ENCODE data around the gene HEATR1.

The HEATR1 gene

DNA sequence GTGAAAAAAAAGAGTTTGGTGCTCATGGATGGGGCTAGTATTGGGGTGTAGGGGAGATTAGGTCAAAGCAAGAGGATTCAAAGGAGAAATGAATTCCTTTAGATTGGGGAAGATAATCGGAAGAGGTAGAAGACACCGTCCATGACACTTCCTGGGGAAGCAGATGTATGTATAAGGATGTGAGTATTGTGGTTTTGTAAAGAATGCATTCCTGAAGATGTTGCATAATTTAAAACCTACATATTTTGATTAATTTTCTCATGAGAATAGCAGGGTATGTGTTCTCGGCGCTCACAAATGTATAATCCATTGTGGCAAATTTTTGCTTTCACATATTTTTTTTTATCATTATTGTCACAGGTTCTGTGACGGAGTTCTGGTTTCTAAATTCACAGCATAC, 86.0 kb downstream of the HEATR1 start:
- no peak for TF ChIP-seq FOXP2 (optimal IDR thresholded peaks at IDR 0.05; ENCODE audit: borderline replicate concordance, extremely low read depth, extremely low read length, insufficient read depth)
- no peak for TF ChIP-seq TAF1 (IDR thresholded peaks at IDR 0.05; ENCODE audit: borderline replicate concordance, insufficient read depth, low read length)
- no peak for TF ChIP-seq SIN3A (IDR thresholded peaks at IDR 0.05; ENCODE audit: borderline replicate concordance, insufficient read depth, low read length)
- TF ChIP-seq POLR2AphosphoS5 (IDR thresholded peaks at IDR 0.05; ENCODE audit: low read depth, low read length) = no peak
- TF ChIP-seq, protein P1, sequence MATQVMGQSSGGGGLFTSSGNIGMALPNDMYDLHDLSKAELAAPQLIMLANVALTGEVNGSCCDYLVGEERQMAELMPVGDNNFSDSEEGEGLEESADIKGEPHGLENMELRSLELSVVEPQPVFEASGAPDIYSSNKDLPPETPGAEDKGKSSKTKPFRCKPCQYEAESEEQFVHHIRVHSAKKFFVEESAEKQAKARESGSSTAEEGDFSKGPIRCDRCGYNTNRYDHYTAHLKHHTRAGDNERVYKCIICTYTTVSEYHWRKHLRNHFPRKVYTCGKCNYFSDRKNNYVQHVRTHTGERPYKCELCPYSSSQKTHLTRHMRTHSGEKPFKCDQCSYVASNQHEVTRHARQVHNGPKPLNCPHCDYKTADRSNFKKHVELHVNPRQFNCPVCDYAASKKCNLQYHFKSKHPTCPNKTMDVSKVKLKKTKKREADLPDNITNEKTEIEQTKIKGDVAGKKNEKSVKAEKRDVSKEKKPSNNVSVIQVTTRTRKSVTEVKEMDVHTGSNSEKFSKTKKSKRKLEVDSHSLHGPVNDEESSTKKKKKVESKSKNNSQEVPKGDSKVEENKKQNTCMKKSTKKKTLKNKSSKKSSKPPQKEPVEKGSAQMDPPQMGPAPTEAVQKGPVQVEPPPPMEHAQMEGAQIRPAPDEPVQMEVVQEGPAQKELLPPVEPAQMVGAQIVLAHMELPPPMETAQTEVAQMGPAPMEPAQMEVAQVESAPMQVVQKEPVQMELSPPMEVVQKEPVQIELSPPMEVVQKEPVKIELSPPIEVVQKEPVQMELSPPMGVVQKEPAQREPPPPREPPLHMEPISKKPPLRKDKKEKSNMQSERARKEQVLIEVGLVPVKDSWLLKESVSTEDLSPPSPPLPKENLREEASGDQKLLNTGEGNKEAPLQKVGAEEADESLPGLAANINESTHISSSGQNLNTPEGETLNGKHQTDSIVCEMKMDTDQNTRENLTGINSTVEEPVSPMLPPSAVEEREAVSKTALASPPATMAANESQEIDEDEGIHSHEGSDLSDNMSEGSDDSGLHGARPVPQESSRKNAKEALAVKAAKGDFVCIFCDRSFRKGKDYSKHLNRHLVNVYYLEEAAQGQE (IDR thresholded peaks at IDR 0.05; ENCODE audit: insufficient read depth in 1 of 2, low read depth in 2 of 2, low read length in 2 of 2) = no peak

DNA sequence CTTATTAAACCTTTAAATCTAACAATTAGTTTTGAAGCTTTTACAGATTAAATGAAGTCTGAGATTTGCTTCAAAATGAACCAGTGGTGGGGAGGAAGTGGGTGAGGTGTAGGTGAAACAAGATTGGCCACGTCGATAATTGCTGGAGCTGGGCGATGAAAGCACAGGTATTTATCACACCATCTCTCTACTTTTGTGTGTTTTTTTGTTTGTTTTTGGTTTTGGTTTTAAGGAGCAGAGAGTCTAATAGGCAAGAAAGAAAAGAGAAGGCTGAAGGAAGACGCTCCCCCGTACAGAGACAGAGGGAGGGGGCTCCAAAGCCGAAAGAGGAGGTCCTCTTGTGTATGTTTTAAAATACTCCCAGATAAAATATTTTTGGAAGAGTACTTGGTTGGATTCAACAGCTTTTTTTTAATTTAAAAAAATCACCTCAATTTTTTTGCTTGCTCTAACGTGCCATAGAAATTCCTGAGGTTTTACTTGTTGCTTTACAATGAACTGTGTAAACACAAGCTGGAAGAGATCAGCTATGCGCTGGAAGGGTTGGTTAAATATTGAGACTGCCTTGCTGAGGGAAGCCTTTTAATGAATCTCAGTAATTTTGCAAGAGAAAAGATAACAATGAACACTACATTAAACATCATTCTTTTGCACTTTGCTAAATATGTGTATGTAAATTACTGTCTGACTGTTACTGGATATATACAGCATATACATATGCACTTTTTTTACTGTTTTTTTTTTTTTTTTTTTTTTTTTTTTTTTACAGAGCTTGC, 87.2 kb downstream of the HEATR1 start:
- TF ChIP-seq SIN3A (IDR thresholded peaks at IDR 0.05; ENCODE audit: borderline replicate concordance, insufficient read depth, low read length) = no peak
- no peak for TF ChIP-seq POLR2AphosphoS5 (IDR thresholded peaks at IDR 0.05; ENCODE audit: low read depth, low read length)
- TF ChIP-seq, protein P1 (IDR thresholded peaks at IDR 0.05; ENCODE audit: insufficient read depth in 1 of 2, low read depth in 2 of 2, low read length in 2 of 2) = no peak
- no peak for TF ChIP-seq TAF1 (IDR thresholded peaks at IDR 0.05; ENCODE audit: borderline replicate concordance, insufficient read depth, low read length)
- TF ChIP-seq FOXP2 (optimal IDR thresholded peaks at IDR 0.05; ENCODE audit: borderline replicate concordance, extremely low read depth, extremely low read length, insufficient read depth) = no peak

DNA sequence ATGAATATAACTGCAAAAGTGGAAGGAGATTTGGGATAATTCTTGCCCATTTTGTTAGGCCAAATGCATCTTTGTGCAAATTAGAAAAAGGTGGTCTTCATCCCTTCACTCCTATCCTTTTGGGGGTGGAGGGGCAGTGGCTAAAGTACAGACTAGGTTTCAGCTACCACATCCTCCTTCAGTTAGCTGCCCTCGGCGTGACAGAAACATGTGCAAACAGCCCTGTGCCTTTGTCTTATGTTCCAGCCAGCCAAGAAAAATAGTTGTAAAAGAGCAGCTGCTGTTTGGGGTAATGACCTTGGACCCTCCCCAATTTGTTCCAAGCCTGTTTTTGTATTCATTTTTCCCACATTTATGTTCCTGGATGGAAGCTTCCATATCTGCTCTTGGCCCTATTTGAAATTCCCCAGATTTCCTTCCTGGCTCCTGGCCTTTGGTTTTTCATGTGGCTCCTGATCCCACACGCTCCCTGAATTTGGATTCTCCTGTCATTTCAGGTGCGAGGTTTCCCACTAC, 88.8 kb downstream of the HEATR1 start:
- TF ChIP-seq SIN3A (IDR thresholded peaks at IDR 0.05; ENCODE audit: borderline replicate concordance, insufficient read depth, low read length) = no peak
- TF ChIP-seq, protein P1 (IDR thresholded peaks at IDR 0.05; ENCODE audit: insufficient read depth in 1 of 2, low read depth in 2 of 2, low read length in 2 of 2) = no peak
- no peak for TF ChIP-seq POLR2AphosphoS5 (IDR thresholded peaks at IDR 0.05; ENCODE audit: low read depth, low read length)
- no peak for TF ChIP-seq TAF1 (IDR thresholded peaks at IDR 0.05; ENCODE audit: borderline replicate concordance, insufficient read depth, low read length)

DNA sequence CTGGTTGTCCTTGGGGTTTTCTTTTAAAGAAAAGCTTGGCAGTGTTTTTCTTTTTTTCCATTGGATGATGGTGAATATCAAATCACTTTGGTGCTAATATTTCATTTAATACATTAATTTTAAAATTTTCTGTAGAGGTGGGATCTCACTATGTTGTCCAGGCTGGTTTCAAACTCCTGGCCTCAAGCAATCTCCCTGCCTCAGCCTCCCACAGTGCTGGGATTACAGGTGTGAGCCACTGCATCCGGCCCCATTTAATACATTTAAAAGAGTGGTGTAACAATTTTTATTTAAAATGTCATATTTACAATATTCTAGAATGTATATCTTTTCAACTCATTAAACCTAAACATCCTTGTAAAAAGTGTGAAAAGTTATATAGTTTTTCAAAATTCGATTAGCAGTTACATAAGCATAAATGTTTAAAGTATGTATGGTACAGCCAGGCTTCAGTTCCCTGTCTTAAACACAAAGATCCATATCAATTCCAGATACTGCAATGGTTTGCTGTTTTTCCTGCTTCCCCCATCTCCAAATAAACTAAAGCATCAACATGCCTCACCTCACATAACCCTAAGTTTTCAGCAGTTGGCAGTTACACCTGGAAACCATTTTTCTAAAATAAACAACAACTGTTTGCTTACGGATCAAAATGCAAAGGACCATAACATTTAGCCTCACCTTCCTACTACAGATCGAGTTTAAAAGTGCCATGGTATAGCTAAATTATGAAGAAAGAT, 89.4 kb downstream of the HEATR1 start:
- TF ChIP-seq FOXP2 (optimal IDR thresholded peaks at IDR 0.05; ENCODE audit: borderline replicate concordance, extremely low read depth, extremely low read length, insufficient read depth) (no peak), POLR2AphosphoS5 (IDR thresholded peaks at IDR 0.05; ENCODE audit: low read depth, low read length) (no peak), SIN3A (IDR thresholded peaks at IDR 0.05; ENCODE audit: borderline replicate concordance, insufficient read depth, low read length) (no peak), TAF1 (IDR thresholded peaks at IDR 0.05; ENCODE audit: borderline replicate concordance, insufficient read depth, low read length) (no peak)
- TF ChIP-seq, protein P1 (IDR thresholded peaks at IDR 0.05; ENCODE audit: insufficient read depth in 1 of 2, low read depth in 2 of 2, low read length in 2 of 2) = no peak
